DOHH2 (cell line): ENCODE results near the gene TBL1X.

Experiments used
- CTCF ChIP-seq: fragments of 200-600 bp; sonication (generic); IDR thresholded peaks from one replicate; pipeline ENCODE4 v1.5.1; 2014; ENCODE audit warnings: antibody characterized with exemption, mild to moderate bottlenecking, low read depth, low read length; ENCODE audit not compliant: poor library complexity, severe bottlenecking
- EZH2phosphoT487 ChIP-seq: fragments of 200-600 bp; sonication (generic); IDR thresholded peaks from 2 replicates; pipeline ENCODE4 v1.6.1; 2017; ENCODE audit warnings: borderline replicate concordance, mild to moderate bottlenecking, antibody characterized with exemption, low read length, moderate library complexity, mixed read lengths

- TF ChIP-seq CTCF (no peak), EZH2phosphoT487 (no peak)
Observed at GRCh38 chrX:9642270-9642995, 177.6 kb downstream of the TBL1X start.
